NCI-H226 (cell line): Measurements from ENCODE around the gene COL26A1.
"Not testable (repeated sequence)": the region's sequence is repeated elsewhere in the genome, so short reads cannot be mapped to it uniquely, and the experiment has no call there.

Experiments used
- DNase-seq: peaks from one replicate; pipeline ENCODE4 v3.0.0-alpha.2; 2015

Gene COL26A1

GRCh38 chr7:101555921-101556275 lies 193.2 kb downstream of the COL26A1 start:
- DNase-seq, result no peak

- no peak for DNase-seq
Measured at GRCh38 chr7:101556453-101556968, 193.8 kb downstream of the COL26A1 start.

GRCh38 chr7:101557421-101557820 lies 194.7 kb downstream of the COL26A1 start:
- DNase-seq, result no peak

- no peak for DNase-seq
Measured at GRCh38 chr7:101557978-101558741, 195.5 kb downstream of the COL26A1 start.

GRCh38 chr7:101558742-101559325 lies 196.2 kb downstream of the COL26A1 start:
- no peak for DNase-seq

- no peak for DNase-seq
Measured at GRCh38 chr7:101559586-101559985, 196.9 kb downstream of the COL26A1 start.

GRCh38 chr7:101560021-101560420 lies 197.3 kb downstream of the COL26A1 start:
- not testable (repeated sequence) for DNase-seq

GRCh38 chr7:101560856-101561255 lies 198.2 kb downstream of the COL26A1 start:
- DNase-seq, result no peak

- not testable (repeated sequence) for DNase-seq
Measured at GRCh38 chr7:101561293-101561692, 198.6 kb downstream of the COL26A1 start.

GRCh38 chr7:101562531-101563197 lies 200.0 kb downstream of the COL26A1 start:
- DNase-seq, result no peak

- DNase-seq, result no peak
Measured at GRCh38 chr7:101563198-101563901, 200.7 kb downstream of the COL26A1 start.

- DNase-seq, result no peak
Measured at GRCh38 chr7:101563943-101564777, 201.5 kb downstream of the COL26A1 start.

GRCh38 chr7:101564778-101565211 lies 202.1 kb downstream of the COL26A1 start:
- DNase-seq, result no peak

- DNase-seq, result no peak
Measured at GRCh38 chr7:101565601-101566209, 203.0 kb downstream of the COL26A1 start.

- no peak for DNase-seq
Measured at GRCh38 chr7:101567230-101567629, 204.6 kb downstream of the COL26A1 start.

GRCh38 chr7:101572156-101572555 lies 209.5 kb downstream of the COL26A1 start:
- no peak for DNase-seq

GRCh38 chr7:101575168-101575567 lies 212.5 kb downstream of the COL26A1 start:
- no peak for DNase-seq

GRCh38 chr7:101575721-101576120 lies 213.0 kb downstream of the COL26A1 start:
- DNase-seq, result no peak

GRCh38 chr7:101576998-101577397 lies 214.3 kb downstream of the COL26A1 start:
- DNase-seq, result no peak

GRCh38 chr7:101578552-101578951 lies 215.9 kb downstream of the COL26A1 start:
- DNase-seq, result no peak

GRCh38 chr7:101580596-101580995 lies 217.9 kb downstream of the COL26A1 start:
- DNase-seq, result no peak

- no peak for DNase-seq
Measured at GRCh38 chr7:101581891-101582290, 219.2 kb downstream of the COL26A1 start.
